Retinal pigment epithelial cell (primary cell): ENCODE results near the gene NFIB.
A peak's percentile ranks its signal among the peaks of the same experiment; 100 is the strongest.

Experiments
- DNase-seq: peaks from one replicate; pipeline ENCODE4 v3.0.0-alpha.2; 2010; ENCODE audit warnings: low read depth
- H3K4me3 ChIP-seq: 2 replicates; pipeline ENCODE4 v1.5.1; 2011; ENCODE audit warnings: mild to moderate bottlenecking, low read length, control low read depth, moderate library complexity
- TF ChIP-seq, protein P1 (sequence below): conservative IDR thresholded peaks from 2 replicates; pipeline ENCODE4 v1.5.1; 2011; ENCODE audit warnings: low read depth, low read length, control low read depth, inconsistent platforms

NFIB gene

DNA sequence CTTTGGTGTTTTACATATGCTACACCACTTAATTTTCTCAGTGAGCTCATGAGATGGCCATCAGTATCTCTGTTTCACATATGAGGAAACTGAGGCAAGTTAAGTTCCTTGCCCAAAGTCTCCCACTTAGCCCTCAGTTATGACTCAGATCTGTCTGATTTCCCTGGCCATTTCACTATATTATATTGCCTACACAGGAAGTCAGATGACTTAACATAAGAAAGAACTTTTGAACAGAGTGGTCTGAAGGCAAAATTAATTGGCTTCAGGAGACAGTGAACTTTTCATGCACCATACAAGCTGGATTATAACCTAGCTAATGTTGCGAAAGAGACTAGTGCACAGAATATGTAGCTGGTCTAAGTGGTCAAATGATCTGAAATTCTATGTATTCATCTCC, 221.6 kb downstream of the NFIB start:
- DNase-seq, result peak; percentile 95
- TF ChIP-seq, protein P1, sequence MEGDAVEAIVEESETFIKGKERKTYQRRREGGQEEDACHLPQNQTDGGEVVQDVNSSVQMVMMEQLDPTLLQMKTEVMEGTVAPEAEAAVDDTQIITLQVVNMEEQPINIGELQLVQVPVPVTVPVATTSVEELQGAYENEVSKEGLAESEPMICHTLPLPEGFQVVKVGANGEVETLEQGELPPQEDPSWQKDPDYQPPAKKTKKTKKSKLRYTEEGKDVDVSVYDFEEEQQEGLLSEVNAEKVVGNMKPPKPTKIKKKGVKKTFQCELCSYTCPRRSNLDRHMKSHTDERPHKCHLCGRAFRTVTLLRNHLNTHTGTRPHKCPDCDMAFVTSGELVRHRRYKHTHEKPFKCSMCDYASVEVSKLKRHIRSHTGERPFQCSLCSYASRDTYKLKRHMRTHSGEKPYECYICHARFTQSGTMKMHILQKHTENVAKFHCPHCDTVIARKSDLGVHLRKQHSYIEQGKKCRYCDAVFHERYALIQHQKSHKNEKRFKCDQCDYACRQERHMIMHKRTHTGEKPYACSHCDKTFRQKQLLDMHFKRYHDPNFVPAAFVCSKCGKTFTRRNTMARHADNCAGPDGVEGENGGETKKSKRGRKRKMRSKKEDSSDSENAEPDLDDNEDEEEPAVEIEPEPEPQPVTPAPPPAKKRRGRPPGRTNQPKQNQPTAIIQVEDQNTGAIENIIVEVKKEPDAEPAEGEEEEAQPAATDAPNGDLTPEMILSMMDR, result no peak
- H3K4me3 ChIP-seq, result no peak overlapping the region

- DNase-seq, result peak; percentile 22
- no peak overlapping the region for H3K4me3 ChIP-seq
- TF ChIP-seq, protein P1, result no peak
These were observed 224.7 kb downstream of the NFIB start for GRCh38 chr9:14089051-14089803.

GRCh38 chr9:14087576-14087975, 226.4 kb downstream of the NFIB start:
- H3K4me3 ChIP-seq, result no peak overlapping the region
- no peak for DNase-seq
- TF ChIP-seq, protein P1, result no peak

- TF ChIP-seq, protein P1, result no peak
- H3K4me3 ChIP-seq, result no peak overlapping the region
- DNase-seq, result no peak
These were observed 227.4 kb downstream of the NFIB start for GRCh38 chr9:14086495-14086894.

- TF ChIP-seq, protein P1, result no peak
- no peak for DNase-seq
- H3K4me3 ChIP-seq, result no peak overlapping the region
These were observed 228.1 kb downstream of the NFIB start for GRCh38 chr9:14085810-14086209.

DNA sequence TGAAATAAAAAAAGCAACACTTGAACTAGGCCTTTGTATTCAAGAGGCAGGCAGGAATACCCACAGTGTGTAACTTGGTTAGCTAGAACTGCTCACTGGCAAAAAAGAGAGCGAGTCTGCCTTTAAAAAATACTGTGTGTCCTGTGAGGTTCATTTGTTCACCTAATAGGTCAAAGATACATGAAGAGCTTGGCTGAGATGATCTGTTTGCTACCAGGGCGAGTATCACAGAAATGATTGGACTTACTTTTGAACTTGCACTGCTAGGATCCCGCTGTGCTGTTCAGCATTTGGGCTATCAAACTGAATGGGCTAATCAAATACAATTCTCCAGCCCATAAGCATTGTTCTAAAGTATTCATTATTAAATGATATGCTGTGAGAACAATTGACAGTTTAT, 229.1 kb downstream of the NFIB start:
- TF ChIP-seq, protein P1, result no peak
- no peak overlapping the region for H3K4me3 ChIP-seq
- no peak for DNase-seq

- DNase-seq, result no peak
- TF ChIP-seq, protein P1, result no peak
- no peak overlapping the region for H3K4me3 ChIP-seq
These were observed 230.6 kb downstream of the NFIB start for GRCh38 chr9:14083366-14083765.
